GM19455 (cell line): ENCODE measurements around the gene SPATA3.
"Not testable (repeated sequence)": the region's sequence is repeated elsewhere in the genome, so short reads cannot be mapped to it uniquely, and the experiment has no call there.

Source experiments
- ATAC-seq: cut with Tn5 transposase; IDR thresholded peaks from one replicate; pipeline ENCODE4 v1.9.1; 2021; ENCODE audit not compliant: unreplicated experiment

The SPATA3 gene

GRCh38 chr2:231018184-231018583, 22.3 kb downstream of the SPATA3 start:
- no peak for ATAC-seq

- not testable (repeated sequence) for ATAC-seq
These were observed 29.1 kb downstream of the SPATA3 start for GRCh38 chr2:231025059-231025458.

GRCh38 chr2:231028889-231029288, 33.0 kb downstream of the SPATA3 start:
- ATAC-seq: no peak

GRCh38 chr2:231029563-231029962, 33.6 kb downstream of the SPATA3 start:
- no peak for ATAC-seq

GRCh38 chr2:231030725-231031124, 34.8 kb downstream of the SPATA3 start:
- no peak for ATAC-seq

GRCh38 chr2:231032575-231033140, 36.7 kb downstream of the SPATA3 start:
- ATAC-seq: no peak

- no peak for ATAC-seq
These were observed 37.5 kb downstream of the SPATA3 start for GRCh38 chr2:231033147-231034132.

GRCh38 chr2:231034291-231034882, 38.5 kb downstream of the SPATA3 start:
- no peak for ATAC-seq

GRCh38 chr2:231036131-231036530, 40.2 kb downstream of the SPATA3 start:
- ATAC-seq: no peak

- no peak for ATAC-seq
These were observed 40.7 kb downstream of the SPATA3 start for GRCh38 chr2:231036578-231037106.

GRCh38 chr2:231037202-231037730, 41.3 kb downstream of the SPATA3 start, which contains the start of gene C2orf72:
Gene C2orf72, plus strand, starts transcription at chr2:231037523. Its CDS starts 43 bp downstream, at chr2:231037566.
- ATAC-seq: no peak

GRCh38 chr2:231037731-231038482, 42.0 kb downstream of the SPATA3 start:
- ATAC-seq: no peak

- ATAC-seq: no peak
These were observed 42.8 kb downstream of the SPATA3 start for GRCh38 chr2:231038483-231039293.

GRCh38 chr2:231039294-231039664, 43.4 kb downstream of the SPATA3 start:
- no peak for ATAC-seq

GRCh38 chr2:231039821-231040364, 44.0 kb downstream of the SPATA3 start:
- no peak for ATAC-seq

GRCh38 chr2:231041061-231041689, 45.3 kb downstream of the SPATA3 start:
- ATAC-seq: no peak

- ATAC-seq: no peak
These were observed 47.9 kb downstream of the SPATA3 start for GRCh38 chr2:231043796-231044195.

- ATAC-seq: no peak
These were observed 51.0 kb downstream of the SPATA3 start for GRCh38 chr2:231046916-231047273.

- ATAC-seq: no peak
These were observed 51.5 kb downstream of the SPATA3 start for GRCh38 chr2:231047274-231047922.
